D721Med (cell line): Measurements from ENCODE around the gene PPP3CA.

Experiments used
- DNase-seq: peaks from one replicate; pipeline ENCODE4 v3.0.0; 2011; ENCODE audit warnings: low spot score; ENCODE audit not compliant: insufficient read length
- FAIRE-seq: peaks from 2 replicates; lab custom pipeline; 2011; peaks lifted over from hg19 to GRCh38; lab: Jason Lieb, UNC
- TF ChIP-seq, protein P1 (sequence below): IDR thresholded peaks from 2 replicates; pipeline ENCODE4 v1.5.1; 2012; ENCODE audit warnings: mild to moderate bottlenecking, control low read depth; ENCODE audit not compliant: insufficient read depth; ENCODE audit errors: missing control alignments

PPP3CA gene

DNA sequence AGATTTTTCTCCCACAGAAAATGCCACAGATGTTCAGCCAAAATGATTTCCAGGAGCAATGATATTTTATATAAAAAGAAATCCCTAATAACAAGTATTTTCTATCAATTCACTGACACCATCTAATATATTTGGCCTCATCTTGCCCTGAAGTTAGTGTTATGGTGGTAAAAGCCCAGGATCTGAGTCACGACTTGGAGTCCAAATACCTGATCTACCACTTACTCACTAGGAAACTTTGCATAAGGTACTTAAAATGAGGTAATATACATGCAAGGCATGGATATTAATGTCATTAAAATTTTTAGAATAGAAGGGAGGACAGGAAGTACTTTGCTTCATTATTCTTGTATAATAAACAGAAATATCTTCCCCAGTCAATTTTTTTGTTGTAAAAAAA, 16.3 kb downstream of the PPP3CA start:
- TF ChIP-seq, protein P1, sequence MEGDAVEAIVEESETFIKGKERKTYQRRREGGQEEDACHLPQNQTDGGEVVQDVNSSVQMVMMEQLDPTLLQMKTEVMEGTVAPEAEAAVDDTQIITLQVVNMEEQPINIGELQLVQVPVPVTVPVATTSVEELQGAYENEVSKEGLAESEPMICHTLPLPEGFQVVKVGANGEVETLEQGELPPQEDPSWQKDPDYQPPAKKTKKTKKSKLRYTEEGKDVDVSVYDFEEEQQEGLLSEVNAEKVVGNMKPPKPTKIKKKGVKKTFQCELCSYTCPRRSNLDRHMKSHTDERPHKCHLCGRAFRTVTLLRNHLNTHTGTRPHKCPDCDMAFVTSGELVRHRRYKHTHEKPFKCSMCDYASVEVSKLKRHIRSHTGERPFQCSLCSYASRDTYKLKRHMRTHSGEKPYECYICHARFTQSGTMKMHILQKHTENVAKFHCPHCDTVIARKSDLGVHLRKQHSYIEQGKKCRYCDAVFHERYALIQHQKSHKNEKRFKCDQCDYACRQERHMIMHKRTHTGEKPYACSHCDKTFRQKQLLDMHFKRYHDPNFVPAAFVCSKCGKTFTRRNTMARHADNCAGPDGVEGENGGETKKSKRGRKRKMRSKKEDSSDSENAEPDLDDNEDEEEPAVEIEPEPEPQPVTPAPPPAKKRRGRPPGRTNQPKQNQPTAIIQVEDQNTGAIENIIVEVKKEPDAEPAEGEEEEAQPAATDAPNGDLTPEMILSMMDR: no peak
- DNase-seq (no peak), FAIRE-seq (no peak)

DNA sequence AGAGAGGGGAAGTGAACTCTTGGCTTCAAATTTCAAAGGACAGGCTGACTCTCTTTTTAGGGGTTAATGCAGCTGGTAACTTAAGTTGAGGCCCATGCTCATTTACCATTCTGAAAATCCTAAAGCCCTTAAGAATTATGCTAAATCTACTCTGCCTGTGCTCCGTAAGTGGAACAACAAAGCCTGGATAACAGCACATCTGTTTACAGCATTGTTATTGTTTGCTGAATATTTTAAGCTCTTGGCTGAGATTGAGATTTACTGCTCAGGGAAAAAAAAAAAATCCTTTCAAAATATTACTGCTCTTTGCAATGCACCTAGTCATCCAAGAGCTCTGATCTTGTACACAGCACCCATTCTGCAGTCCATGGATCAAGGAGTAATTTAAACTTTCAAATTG, 17.7 kb downstream of the PPP3CA start:
- FAIRE-seq (peak; percentile 56), DNase-seq (no peak)
- TF ChIP-seq, protein P1: no peak

DNA sequence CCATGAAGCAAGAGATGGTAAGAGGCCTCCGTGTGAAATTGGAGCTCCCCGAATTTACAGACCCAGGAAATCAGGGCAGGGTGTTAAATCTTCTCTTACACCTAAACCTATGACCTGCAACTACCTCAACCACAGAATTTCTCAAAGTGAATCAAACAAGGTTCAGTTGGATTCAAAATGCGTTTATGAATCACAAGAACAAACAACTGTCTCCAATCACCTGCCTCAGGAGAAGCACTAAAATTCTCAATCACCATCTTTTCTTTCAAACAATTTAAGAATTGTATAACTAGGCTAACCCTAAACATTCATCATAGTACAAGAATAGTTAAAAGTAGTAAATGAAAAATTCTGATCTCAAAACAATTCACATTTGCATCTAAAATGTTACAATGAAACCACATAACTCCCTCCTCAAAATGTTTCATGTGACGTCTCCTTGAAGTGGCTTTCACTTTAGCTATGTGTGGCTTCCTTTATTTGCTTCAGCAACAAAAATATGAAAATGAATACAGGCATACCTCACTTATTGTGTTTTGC, 19.2 kb downstream of the PPP3CA start:
- TF ChIP-seq, protein P1: no peak
- DNase-seq: no peak
- no peak for FAIRE-seq

DNA sequence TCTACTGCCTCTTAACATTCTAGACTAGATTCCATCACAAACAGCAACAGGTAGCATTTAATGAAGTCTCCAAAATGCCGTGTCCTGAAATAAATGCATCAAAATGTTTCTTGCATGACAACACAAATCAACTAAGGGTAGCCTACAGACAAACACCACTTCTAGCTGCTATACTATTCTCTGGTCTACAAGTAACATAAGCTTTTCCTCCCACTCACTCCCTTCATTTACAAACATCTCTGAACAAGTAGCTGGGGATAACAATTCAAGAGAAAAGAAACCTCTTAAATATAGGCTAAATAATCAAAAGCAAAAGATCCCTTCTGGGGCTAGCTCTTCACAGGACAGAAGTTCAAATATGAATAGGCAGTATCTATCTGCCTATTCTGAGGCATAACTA, 20.8 kb downstream of the PPP3CA start:
- no peak for FAIRE-seq
- TF ChIP-seq, protein P1: no peak
- DNase-seq: no peak

DNA sequence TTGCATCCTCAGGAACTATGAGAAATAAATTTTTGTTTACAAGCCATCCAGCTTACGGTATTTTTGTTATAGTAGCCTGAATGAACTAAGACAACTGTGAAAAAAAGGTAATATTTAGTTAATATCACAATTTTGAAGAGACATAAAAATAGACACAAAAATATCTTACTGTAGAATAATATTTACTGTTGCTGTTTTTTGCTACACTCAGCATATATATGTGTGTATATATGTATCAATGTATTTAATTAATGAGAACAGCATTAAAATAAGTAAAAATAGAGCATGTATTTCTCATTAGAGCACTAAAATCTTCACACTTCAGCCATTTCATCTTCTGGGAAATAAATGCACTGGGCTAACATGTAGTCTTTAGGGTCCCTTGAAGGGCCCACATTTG, 24.6 kb downstream of the PPP3CA start:
- DNase-seq (no peak), FAIRE-seq (no peak)
- TF ChIP-seq, protein P1: no peak

DNA sequence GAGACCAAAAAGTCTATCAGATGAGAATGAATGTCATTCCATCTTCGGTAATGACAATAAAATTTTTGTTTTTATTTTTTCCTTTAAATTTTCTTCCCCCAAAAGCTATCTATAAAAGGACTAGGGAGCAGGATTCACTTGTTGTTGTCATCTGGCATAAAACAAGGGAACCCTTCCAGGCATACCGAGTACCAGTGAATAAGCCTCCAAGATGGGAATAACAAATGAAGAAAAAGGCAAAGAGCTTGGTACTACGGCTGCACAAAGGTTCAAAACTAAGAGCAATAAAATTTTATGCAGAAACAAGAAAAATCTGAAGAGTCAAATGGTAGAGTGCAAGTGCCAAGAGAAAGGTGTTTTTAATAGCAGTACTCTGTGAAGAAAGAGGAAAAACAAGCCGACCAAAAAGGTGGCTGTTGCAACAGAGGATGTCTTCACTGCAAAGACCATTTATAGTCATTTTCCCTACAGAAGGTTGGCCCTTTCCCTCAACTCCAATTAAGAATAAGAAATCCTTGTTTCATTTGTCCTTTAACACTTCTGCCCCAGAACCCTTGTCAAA, 25.8 kb downstream of the PPP3CA start:
- FAIRE-seq: no peak
- no peak for DNase-seq
- TF ChIP-seq, protein P1: no peak

DNA sequence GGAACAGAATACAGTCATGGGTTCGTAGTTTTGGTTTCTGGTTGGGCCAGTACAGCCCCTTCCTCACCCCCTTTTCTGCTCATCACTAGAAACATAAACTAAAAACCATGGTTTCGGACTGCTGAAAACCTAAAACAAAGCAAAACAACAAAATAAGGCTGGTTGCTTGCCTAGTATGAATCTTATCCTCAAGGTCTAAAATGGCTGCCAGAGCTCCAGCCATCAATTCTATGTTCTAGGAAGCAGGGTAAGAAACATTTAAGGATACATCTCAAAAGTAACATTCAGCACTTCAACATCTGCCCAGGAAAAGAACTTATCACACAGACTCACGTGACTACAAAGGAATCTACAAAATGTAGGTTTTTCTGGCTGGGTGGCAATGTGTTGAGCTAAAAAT, 31.5 kb downstream of the PPP3CA start:
- FAIRE-seq: no peak
- TF ChIP-seq, protein P1: no peak
- no peak for DNase-seq
